H9 (cell line): ENCODE results near the gene ZNF407. TPM values are rescaled to one million over a fixed set of nuclear protein-coding genes. Genes with fewer than 3 reads are reported as not detected.

Source experiments
- DNase-seq: peaks from one replicate; pipeline ENCODE4 v3.0.0-alpha.2; 2017
- H2AFZ ChIP-seq: one replicate; pipeline ENCODE4 v1.6.1; 2013; ENCODE audit warnings: mild to moderate bottlenecking, low read length, control low read depth, moderate library complexity
- H2AK5ac ChIP-seq: 2 replicates; pipeline ENCODE4 v1.6.1; 2013; ENCODE audit warnings: low read length, control low read depth, mixed read lengths; ENCODE audit not compliant: insufficient read length
- H2BK120ac ChIP-seq: one replicate; pipeline ENCODE4 v1.6.1; 2013; ENCODE audit warnings: low read depth, mild to moderate bottlenecking, low read length, control low read depth, inconsistent platforms; ENCODE audit not compliant: poor library complexity, severe bottlenecking
- H2BK12ac ChIP-seq: 2 replicates; pipeline ENCODE4 v1.6.1; 2013; ENCODE audit warnings: low read length, control low read depth, mixed read lengths, low read depth; ENCODE audit not compliant: insufficient read length
- H2BK15ac ChIP-seq: 2 replicates; pipeline ENCODE4 v1.6.1; 2013; ENCODE audit warnings: low read depth, low read length, control low read depth
- H2BK20ac ChIP-seq: one replicate; pipeline ENCODE4 v1.6.1; 2013; ENCODE audit warnings: low read depth, mild to moderate bottlenecking, low read length, control low read depth, inconsistent platforms; ENCODE audit not compliant: poor library complexity, severe bottlenecking
- H2BK5ac ChIP-seq: 2 replicates; pipeline ENCODE4 v1.6.1; 2013; ENCODE audit warnings: low read length, control low read depth, mixed read lengths; ENCODE audit not compliant: insufficient read length
- H3K14ac ChIP-seq: 2 replicates; pipeline ENCODE4 v1.6.1; 2013; ENCODE audit warnings: low read length, control low read depth; ENCODE audit not compliant: insufficient read depth
- H3K18ac ChIP-seq: 2 replicates; pipeline ENCODE4 v1.6.1; 2013; ENCODE audit warnings: low read depth, mild to moderate bottlenecking, mixed read lengths, low read length, control low read depth; ENCODE audit not compliant: insufficient read length
- H3K23ac ChIP-seq: 2 replicates; pipeline ENCODE4 v1.6.1; 2013; ENCODE audit warnings: low read length, control low read depth, mixed read lengths, low read depth; ENCODE audit not compliant: insufficient read length
- H3K23me2 ChIP-seq: 2 replicates; pipeline ENCODE4 v1.6.1; 2013; ENCODE audit warnings: low read depth, mild to moderate bottlenecking, mixed read lengths, low read length, control low read depth; ENCODE audit not compliant: insufficient read length, poor library complexity, severe bottlenecking
- H3K27ac ChIP-seq: 2 replicates; pipeline ENCODE4 v1.5.1; 2013; ENCODE audit warnings: low read length, control low read depth, mixed read lengths, low read depth; ENCODE audit not compliant: insufficient read length
- H3K27me3 ChIP-seq: 2 replicates; pipeline ENCODE4 v1.6.1; 2013; ENCODE audit warnings: low read length, control low read depth, inconsistent platforms; ENCODE audit not compliant: insufficient read depth
- H3K4ac ChIP-seq: 2 replicates; pipeline ENCODE4 v1.6.1; 2013; ENCODE audit warnings: low read depth, mild to moderate bottlenecking, control low read depth, inconsistent platforms, low read length, moderate library complexity
- H3K4me1 ChIP-seq: 2 replicates; pipeline ENCODE4 v1.6.1; 2013; ENCODE audit warnings: low read length, control low read depth, inconsistent platforms; ENCODE audit not compliant: insufficient read depth
- H3K4me2 ChIP-seq: 2 replicates; pipeline ENCODE4 v1.6.1; 2013; ENCODE audit warnings: low read length, control low read depth, mixed read lengths; ENCODE audit not compliant: insufficient read length, insufficient read depth
- H3K56ac ChIP-seq: 2 replicates; pipeline ENCODE4 v1.6.1; 2013; ENCODE audit warnings: low read depth, mild to moderate bottlenecking, mixed read lengths, low read length, control low read depth; ENCODE audit not compliant: insufficient read length
- H3K79me1 ChIP-seq: 2 replicates; pipeline ENCODE4 v1.6.1; 2013; ENCODE audit warnings: low read depth, mild to moderate bottlenecking, moderate library complexity, low read length, control low read depth, inconsistent platforms; ENCODE audit not compliant: insufficient read depth, poor library complexity, severe bottlenecking
- H3K79me2 ChIP-seq: 2 replicates; pipeline ENCODE4 v1.6.1; 2013; ENCODE audit warnings: low read length, control low read depth, inconsistent platforms; ENCODE audit not compliant: insufficient read depth
- H3K9ac ChIP-seq: 2 replicates; pipeline ENCODE4 v1.6.1; 2013; ENCODE audit warnings: low read length, control low read depth, mixed read lengths; ENCODE audit not compliant: insufficient read length; ENCODE audit errors: extremely low read depth
- H3K9me3 ChIP-seq: one replicate; pipeline ENCODE4 v1.6.1; 2013; ENCODE audit warnings: low read depth, low read length, inconsistent platforms; ENCODE audit not compliant: control insufficient read depth
- H3T11ph ChIP-seq: one replicate; pipeline ENCODE4 v1.6.1; 2013; ENCODE audit warnings: mild to moderate bottlenecking, low read length, control low read depth, inconsistent platforms
- H4K20me1 ChIP-seq: one replicate; pipeline ENCODE4 v1.6.1; 2013; ENCODE audit not compliant: control insufficient read depth, insufficient read length, insufficient read depth
- H4K5ac ChIP-seq: 2 replicates; pipeline ENCODE4 v1.6.1; 2013; ENCODE audit warnings: low read depth, mild to moderate bottlenecking, mixed read lengths, low read length, control low read depth; ENCODE audit not compliant: insufficient read length
- H4K8ac ChIP-seq: replicated peaks from 2 replicates; pipeline ENCODE4 v1.6.1; 2013; ENCODE audit warnings: low read length, control low read depth, mixed read lengths, low read depth; ENCODE audit not compliant: insufficient read length
- H4K91ac ChIP-seq: 2 replicates; pipeline ENCODE4 v1.6.1; 2013; ENCODE audit warnings: low read depth, mild to moderate bottlenecking, moderate library complexity, mixed read lengths, low read length, control low read depth; ENCODE audit not compliant: insufficient read length
- H3K27ac Mint-ChIP-seq, 3 experiments: 2 replicates in 2 of 3; 3 replicates in 1 of 3; pipeline ENCODE4 v1.8.0; 2020 to 2021; ENCODE audit warnings: mixed read lengths in 3 of 3, mild to moderate bottlenecking in 1 of 3, moderate library complexity in 1 of 3
- H3K27me3 Mint-ChIP-seq: 2 replicates; pipeline ENCODE4 v1.8.0; 2021; ENCODE audit warnings: low read depth, mild to moderate bottlenecking, moderate library complexity, mixed read lengths
- H3K36me3 Mint-ChIP-seq, 3 experiments: 2 replicates in 2 of 3; 3 replicates in 1 of 3; pipeline ENCODE4 v1.8.0; 2020 to 2021; ENCODE audit warnings: low read depth in 3 of 3, mixed read lengths in 3 of 3; ENCODE audit not compliant: insufficient read depth in 1 of 3
- H3K4me1 Mint-ChIP-seq, 2 experiments: 2 replicates each; pipeline ENCODE4 v1.8.0; 2020; ENCODE audit warnings: mixed read lengths in 2 of 2
- H3K4me3 Mint-ChIP-seq, 2 experiments: 2 replicates in 1 of 2; 3 replicates in 1 of 2; pipeline ENCODE4 v1.8.0; 2020 to 2021; ENCODE audit warnings: mild to moderate bottlenecking in 2 of 2, mixed read lengths in 2 of 2, moderate library complexity in 1 of 2
- H3K9me3 Mint-ChIP-seq, 2 experiments: 2 replicates in 1 of 2; 3 replicates in 1 of 2; pipeline ENCODE4 v1.8.0; 2020; ENCODE audit warnings: mild to moderate bottlenecking in 2 of 2, mixed read lengths in 2 of 2, moderate library complexity in 1 of 2
- CTCF ChIP-seq: fragments of 200-600 bp; sonication (generic); conservative IDR thresholded peaks from 3 replicates; pipeline ENCODE4 v1.8.0; 2021; ENCODE audit warnings: antibody characterized with exemption, mild to moderate bottlenecking
- WGBS: extraction: QIAGEN DNeasy Blood & Tissue Kit; methylation state at CpG from one replicate; pipeline ENCODE4 v1.1.7; 2013; ENCODE audit warnings: missing lambda C conversion rate, low lambda C conversion rate, mixed read lengths; ENCODE audit not compliant: insufficient read length; ENCODE audit errors: extremely low coverage; 5-methylcytosine and 5-hydroxymethylcytosine counted together
- total RNA-seq: library from RNA; stranded (reverse); gene quantifications from 2 replicates; pipeline ENCODE4 v1.2.1, GENCODE V29; 2021

ZNF407 gene
- total RNA-seq, 1 experiment from 2014 or later, result 8.7 TPM

- no peak overlapping the region for H2BK15ac ChIP-seq
- H3K79me2 ChIP-seq, result no peaks in the 10 kb centered on the region
- Mint-ChIP-seq H3K27me3 (no peaks in the 10 kb centered on the region), H3K9me3 (no peaks in the 10 kb centered on the region), H3K4me3 (no peak overlapping the region), H3K27ac (no peak overlapping the region; a peak in 1 of 7 replicates), H3K4me1 (peaks cover 5 to 7% of the 10 kb centered on the region in 2 experiments; a peak in 3 of 4 replicates), H3K36me3 (no peaks in the 10 kb centered on the region)
- H3K79me1 ChIP-seq, result no peaks in the 10 kb centered on the region
- H3K27me3 ChIP-seq, result no peaks in the 10 kb centered on the region
- no peak overlapping the region for H3K14ac ChIP-seq
- H3K27ac ChIP-seq, result no peak overlapping the region
- no peaks in the 10 kb centered on the region for H3K23me2 ChIP-seq
- no peak for DNase-seq
- no peak overlapping the region for H4K8ac ChIP-seq
- peak; percentile 64 for TF ChIP-seq CTCF
- H2BK20ac ChIP-seq, result no peak overlapping the region
- no peak overlapping the region for H4K5ac ChIP-seq
- H3K4me2 ChIP-seq, result no peak overlapping the region
- no peak overlapping the region for H2BK12ac ChIP-seq
- no peaks in the 10 kb centered on the region for H4K20me1 ChIP-seq
- H3K9ac ChIP-seq, result no peak overlapping the region
- H2AFZ ChIP-seq, result no peak overlapping the region
- no peak overlapping the region for H4K91ac ChIP-seq
- WGBS, result no CpG with 5 or more reads among the region's 8 CpGs
- no peak overlapping the region for H3K4ac ChIP-seq
- H2BK120ac ChIP-seq, result no peak overlapping the region
- H3T11ph ChIP-seq, result no peak overlapping the region
- no peak overlapping the region for H2AK5ac ChIP-seq
- no peak overlapping the region for H3K23ac ChIP-seq
- peaks cover 6% of the 10 kb centered on the region for H3K4me1 ChIP-seq
- no peak overlapping the region for H3K56ac ChIP-seq
- no peaks in the 10 kb centered on the region for H3K9me3 ChIP-seq
- no peak overlapping the region for H2BK5ac ChIP-seq
- H3K18ac ChIP-seq, result no peak overlapping the region
These were observed 443.9 kb downstream of the ZNF407 start for GRCh38 chr18:75041586-75041985.
